Panc1 (cell line): ENCODE results near the gene WWOX. TPM values are rescaled to one million over a fixed set of nuclear protein-coding genes. Genes with fewer than 3 reads are reported as not detected.

Experiments
- ATAC-seq: fragments of 200-7000 bp; cut with Tn5 transposase; 2 replicates; pipeline ENCODE4 v1.9.1; 2020; ENCODE audit warnings: mild to moderate bottlenecking, moderate library complexity
- BruUV-seq: library from RNA; stranded (reverse); fragments of 400-500 nt; replicated peaks from 2 replicates; lab custom pipeline; 2021; lab: Mats Ljungman, UMichigan
- CTCF ChIA-PET: fragments of 300-600 bp; sonication (Branson Sonifier 250); formaldehyde crosslinking; loops from one replicate; lab custom pipeline; 2022; ENCODE audit warnings: antibody characterized with exemption; lab: Charles Lee
- POLR2A ChIA-PET: fragments of 300-600 bp; sonication (Branson Sonifier 250); formaldehyde crosslinking; loops from one replicate; lab custom pipeline; 2022; ENCODE audit warnings: antibody characterized with exemption; lab: Charles Lee
- DNase-seq: peaks from one replicate; pipeline ENCODE4 v3.0.0-alpha.2; 2010; ENCODE audit warnings: low read depth, low spot score
- H3K27ac ChIP-seq: 2 replicates; pipeline ENCODE4 v1.5.1; 2011; ENCODE audit warnings: mild to moderate bottlenecking, low read length, inconsistent platforms
- H3K27me3 ChIP-seq: fragments of 200-500 bp; sonication (Bioruptor generic); 2 replicates; pipeline ENCODE4 v1.6.0; 2014; ENCODE audit warnings: low read length, inconsistent platforms; ENCODE audit not compliant: control insufficient read depth, insufficient read depth
- H3K36me3 ChIP-seq: fragments of 200-500 bp; sonication (Bioruptor generic); 2 replicates; pipeline ENCODE4 v1.5.1; 2014; ENCODE audit warnings: inconsistent platforms, mild to moderate bottlenecking, low read length, moderate library complexity; ENCODE audit not compliant: control insufficient read depth, insufficient read depth
- H3K4me1 ChIP-seq: 2 replicates; pipeline ENCODE4 v1.5.1; 2011; ENCODE audit warnings: inconsistent platforms, mild to moderate bottlenecking, low read length, moderate library complexity; ENCODE audit not compliant: control insufficient read depth, insufficient read depth
- H3K4me3 ChIP-seq, 2 experiments: 2 replicates each; pipeline ENCODE4 v1.5.1; 2011 to 2012; ENCODE audit warnings: low read depth in 2 of 2, low read length in 2 of 2, mild to moderate bottlenecking in 2 of 2, inconsistent platforms in 1 of 2, moderate library complexity in 1 of 2
- H3K9me3 ChIP-seq: fragments of 200-500 bp; sonication (Bioruptor generic); 2 replicates; pipeline ENCODE4 v1.5.1; 2014; ENCODE audit warnings: low read depth, mild to moderate bottlenecking, inconsistent platforms, low read length, moderate library complexity; ENCODE audit not compliant: control insufficient read depth, insufficient read depth
- CTCF ChIP-seq: fragments of 450-650 bp; IDR thresholded peaks from 2 replicates; pipeline ENCODE4 v1.5.1; 2017; ENCODE audit warnings: mild to moderate bottlenecking
- POLR2AphosphoS5 ChIP-seq: IDR thresholded peaks from 2 replicates; pipeline ENCODE4 v1.6.1; 2012; ENCODE audit warnings: mild to moderate bottlenecking, low read depth, low read length, moderate library complexity
- SIN3A ChIP-seq: IDR thresholded peaks from 2 replicates; pipeline ENCODE4 v1.6.1; 2012; ENCODE audit warnings: low read depth, mild to moderate bottlenecking, low read length, moderate library complexity, borderline replicate concordance; ENCODE audit not compliant: insufficient read depth
- TCF7L2 ChIP-seq: IDR thresholded peaks from 2 replicates; pipeline ENCODE4 v1.6.1; 2011; ENCODE audit warnings: mild to moderate bottlenecking, low read depth, low read length, inconsistent platforms
- in situ Hi-C: cut with HindIII; loops from 2 replicates; pipeline ENCODE4 v1.10.0; 2016; ENCODE audit warnings: low sequenced_read_pairs, low pct_unique_long_range_greater_than_20kb
- intact Hi-C: fragments of 100-400 bp; cut with micrococcal nuclease; formaldehyde crosslinking; loops from one replicate; pipeline ENCODE4 v1.10.0; 2022; ENCODE audit not compliant: unreplicated experiment
- total RNA-seq: library from RNA; stranded (reverse); gene quantifications from one replicate; pipeline ENCODE4 v1.2.1, GENCODE V29; 2021; ENCODE audit not compliant: unreplicated experiment
- TF ChIP-seq, protein P1 (sequence below), 2 experiments: IDR thresholded peaks; 2 replicates each; pipeline ENCODE4 v1.6.1; 2011 to 2012; ENCODE audit warnings: low read depth in 2 of 2, control low read depth in 1 of 2, low read length in 1 of 2, mild to moderate bottlenecking in 1 of 2, moderate library complexity in 1 of 2; ENCODE audit not compliant: insufficient read depth in 1 of 2

The WWOX gene
- total RNA-seq, 1 experiment from 2014 or later, result 12.5 TPM

DNA sequence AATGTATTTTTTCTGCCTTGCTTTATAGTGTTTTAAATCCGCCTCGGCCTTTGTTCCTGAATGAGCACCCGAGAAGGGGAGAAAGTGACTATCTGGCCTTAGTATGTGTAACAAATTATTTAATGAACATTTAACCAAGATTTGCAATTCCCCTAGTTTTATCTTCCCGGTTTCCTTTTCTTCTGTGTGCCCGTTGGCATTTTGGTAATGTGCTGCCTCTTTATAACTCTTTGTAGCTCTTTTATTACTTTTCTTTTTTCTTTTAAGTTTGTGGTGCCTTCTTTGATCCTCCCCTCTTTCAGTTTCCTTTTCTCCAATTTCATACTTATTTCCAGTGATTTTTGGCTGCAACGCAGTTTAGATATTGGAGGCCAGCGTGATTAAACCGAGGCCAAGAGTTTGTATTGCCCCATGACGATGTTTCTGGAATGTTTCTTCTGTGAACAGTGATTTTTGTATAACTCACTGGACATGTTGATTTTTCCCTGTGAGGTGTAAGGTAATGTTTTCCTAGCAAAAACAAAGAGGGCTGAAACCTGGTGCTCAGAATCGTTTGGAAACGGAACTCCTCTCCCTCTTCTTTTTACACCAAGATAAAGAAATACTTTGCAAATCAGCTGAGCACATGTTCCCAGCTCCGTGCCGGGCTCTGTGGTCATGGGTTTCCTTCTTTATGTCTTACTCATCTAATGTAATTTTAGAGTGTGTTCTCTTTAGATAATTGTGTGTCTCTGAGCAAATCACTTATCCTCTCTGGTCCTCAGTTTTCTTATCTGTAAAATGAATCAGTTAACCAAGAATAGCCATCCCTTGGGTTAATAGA, 344.3 kb downstream of the WWOX start:
- H3K36me3 ChIP-seq, result no peaks in the 10 kb centered on the region
- no peak overlapping the region for H3K27ac ChIP-seq
- DNase-seq, result no peak
- no peak for ATAC-seq
- H3K27me3 ChIP-seq, result no peaks in the 10 kb centered on the region
- ChIA-PET CTCF (no interaction called here), POLR2A (no interaction called here)
- intact Hi-C loops (no loop called here), in situ Hi-C loops (no loop called here)
- no peaks in the 10 kb centered on the region for H3K9me3 ChIP-seq
- TF ChIP-seq POLR2AphosphoS5 (no peak), CTCF (no peak), SIN3A (no peak), TCF7L2 (no peak)
- TF ChIP-seq, protein P1, sequence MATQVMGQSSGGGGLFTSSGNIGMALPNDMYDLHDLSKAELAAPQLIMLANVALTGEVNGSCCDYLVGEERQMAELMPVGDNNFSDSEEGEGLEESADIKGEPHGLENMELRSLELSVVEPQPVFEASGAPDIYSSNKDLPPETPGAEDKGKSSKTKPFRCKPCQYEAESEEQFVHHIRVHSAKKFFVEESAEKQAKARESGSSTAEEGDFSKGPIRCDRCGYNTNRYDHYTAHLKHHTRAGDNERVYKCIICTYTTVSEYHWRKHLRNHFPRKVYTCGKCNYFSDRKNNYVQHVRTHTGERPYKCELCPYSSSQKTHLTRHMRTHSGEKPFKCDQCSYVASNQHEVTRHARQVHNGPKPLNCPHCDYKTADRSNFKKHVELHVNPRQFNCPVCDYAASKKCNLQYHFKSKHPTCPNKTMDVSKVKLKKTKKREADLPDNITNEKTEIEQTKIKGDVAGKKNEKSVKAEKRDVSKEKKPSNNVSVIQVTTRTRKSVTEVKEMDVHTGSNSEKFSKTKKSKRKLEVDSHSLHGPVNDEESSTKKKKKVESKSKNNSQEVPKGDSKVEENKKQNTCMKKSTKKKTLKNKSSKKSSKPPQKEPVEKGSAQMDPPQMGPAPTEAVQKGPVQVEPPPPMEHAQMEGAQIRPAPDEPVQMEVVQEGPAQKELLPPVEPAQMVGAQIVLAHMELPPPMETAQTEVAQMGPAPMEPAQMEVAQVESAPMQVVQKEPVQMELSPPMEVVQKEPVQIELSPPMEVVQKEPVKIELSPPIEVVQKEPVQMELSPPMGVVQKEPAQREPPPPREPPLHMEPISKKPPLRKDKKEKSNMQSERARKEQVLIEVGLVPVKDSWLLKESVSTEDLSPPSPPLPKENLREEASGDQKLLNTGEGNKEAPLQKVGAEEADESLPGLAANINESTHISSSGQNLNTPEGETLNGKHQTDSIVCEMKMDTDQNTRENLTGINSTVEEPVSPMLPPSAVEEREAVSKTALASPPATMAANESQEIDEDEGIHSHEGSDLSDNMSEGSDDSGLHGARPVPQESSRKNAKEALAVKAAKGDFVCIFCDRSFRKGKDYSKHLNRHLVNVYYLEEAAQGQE (IDR thresholded peaks at IDR 0.05; ENCODE audit: insufficient read depth in 1 of 2, low read depth in 2 of 2, low read length in 1 of 2), result no peak
- H3K4me3 ChIP-seq, result no peak overlapping the region
- H3K4me1 ChIP-seq, result no peaks in the 10 kb centered on the region
- BruUV-seq, result no TSS peak

GRCh38 chr16:78445818-78446217, 346.4 kb downstream of the WWOX start:
- DNase-seq, result no peak
- no peaks in the 10 kb centered on the region for H3K36me3 ChIP-seq
- H3K9me3 ChIP-seq, result no peaks in the 10 kb centered on the region
- no peaks in the 10 kb centered on the region for H3K27me3 ChIP-seq
- in situ Hi-C loops (no loop called here), intact Hi-C loops (no loop called here)
- BruUV-seq, result no TSS peak
- no peaks in the 10 kb centered on the region for H3K4me1 ChIP-seq
- ATAC-seq, result no peak
- ChIA-PET CTCF (no interaction called here), POLR2A (no interaction called here)
- no peak overlapping the region for H3K4me3 ChIP-seq
- TF ChIP-seq CTCF (no peak), TCF7L2 (no peak)
- no peak overlapping the region for H3K27ac ChIP-seq
